KOPT-K1 (cell line): ENCODE measurements around the gene MBOAT7.
"Not testable (repeated sequence)": the region's sequence is repeated elsewhere in the genome, so short reads cannot be mapped to it uniquely, and the experiment has no call there.

Source experiments
- H3K27ac ChIP-seq: fragments of 200-600 bp; sonication (generic); 2 replicates; pipeline ENCODE4 v1.5.1; 2016; ENCODE audit warnings: antibody characterized with exemption, mild to moderate bottlenecking, low read depth, low read length; ENCODE audit not compliant: poor library complexity, severe bottlenecking
- H3K36me3 ChIP-seq: fragments of 200-600 bp; sonication (generic); 2 replicates; pipeline ENCODE4 v1.5.1; 2017; ENCODE audit warnings: antibody characterized with exemption, mild to moderate bottlenecking, low read length, moderate library complexity; ENCODE audit not compliant: insufficient read depth
- H3K9me3 ChIP-seq: fragments of 200-600 bp; sonication (generic); 2 replicates; pipeline ENCODE4 v1.5.1; 2017; ENCODE audit warnings: antibody characterized with exemption, low read length, mild to moderate bottlenecking; ENCODE audit not compliant: insufficient read depth, poor library complexity, severe bottlenecking

Gene MBOAT7

GRCh38 chr19:54217517-54218247 is 28.3 kb upstream of the MBOAT7 start:
- H3K36me3 ChIP-seq, H3K9me3 ChIP-seq, H3K27ac ChIP-seq: not testable (repeated sequence)

DNA sequence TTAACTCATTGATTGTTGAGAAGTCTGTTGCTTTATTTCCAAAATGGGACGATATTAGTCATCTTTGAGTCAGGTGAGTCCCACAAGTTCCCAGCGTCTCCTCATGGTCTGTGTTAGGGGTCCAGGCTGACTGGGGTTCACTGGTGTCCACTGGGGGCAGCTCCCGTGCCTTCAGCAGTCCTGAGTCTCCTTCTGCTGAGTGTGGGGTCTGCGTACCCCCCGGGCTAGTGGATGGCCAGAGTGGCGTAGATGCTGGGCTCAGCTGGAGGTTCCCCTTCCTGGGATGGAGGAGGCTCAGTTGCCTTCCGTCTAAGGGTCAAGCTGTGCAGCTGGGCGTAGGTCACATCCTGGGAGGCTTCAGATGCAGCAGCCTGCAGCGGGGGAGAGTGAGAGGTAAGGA is 27.5 kb upstream of the MBOAT7 start:
- Histone ChIP-seq H3K36me3 (no peaks in the 10 kb centered on the region), H3K27ac (no peak overlapping the region)

DNA sequence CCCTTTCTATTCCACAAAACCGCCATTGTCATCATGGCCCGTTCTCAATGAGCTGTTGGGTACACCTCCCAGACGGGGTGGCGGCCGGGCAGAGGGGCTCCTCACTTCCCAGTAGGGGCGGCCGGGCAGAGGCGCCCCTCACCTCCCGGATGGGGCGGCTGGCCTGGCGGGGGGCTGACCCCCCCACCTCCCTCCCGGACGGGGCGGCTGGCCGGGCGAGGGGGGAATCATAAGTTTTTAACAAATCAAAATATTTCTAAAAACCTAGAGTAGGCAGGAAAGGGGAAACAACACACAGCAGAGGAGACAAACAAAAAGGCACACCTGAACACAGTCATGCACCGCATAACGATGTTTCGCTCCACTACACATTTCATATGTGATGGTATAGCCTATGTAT is 25.4 kb upstream of the MBOAT7 start:
- not testable (repeated sequence) for H3K36me3 ChIP-seq, H3K27ac ChIP-seq, H3K9me3 ChIP-seq

More for the DNA sequence above, 27.5 kb upstream of the MBOAT7 start:
- no peaks in the 10 kb centered on the region for H3K9me3 ChIP-seq

DNA sequence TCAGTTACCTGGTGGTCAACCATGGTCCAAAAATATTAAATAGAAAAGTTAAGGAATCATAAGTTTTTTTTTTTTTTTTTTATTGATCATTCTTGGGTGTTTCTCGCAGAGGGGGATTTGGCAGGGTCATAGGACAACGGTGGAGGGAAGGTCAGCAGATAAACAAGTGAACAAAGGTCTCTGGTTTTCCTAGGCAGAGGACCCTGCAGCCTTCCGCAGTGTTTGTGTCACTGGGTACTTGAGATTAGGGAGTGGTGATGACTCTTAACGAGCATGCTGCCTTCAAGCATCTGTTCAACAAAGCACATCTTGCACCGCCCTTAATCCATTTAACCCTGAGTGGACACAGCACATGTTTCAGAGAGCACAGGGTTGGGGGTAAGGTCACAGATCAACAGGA is 24.8 kb upstream of the MBOAT7 start:
- not testable (repeated sequence) for H3K36me3 ChIP-seq, H3K27ac ChIP-seq, H3K9me3 ChIP-seq

GRCh38 chr19:54211235-54211634 is 21.9 kb upstream of the MBOAT7 start:
- H3K9me3 ChIP-seq = no peaks in the 10 kb centered on the region
- H3K36me3 ChIP-seq = peaks cover 31% of the 10 kb centered on the region

DNA sequence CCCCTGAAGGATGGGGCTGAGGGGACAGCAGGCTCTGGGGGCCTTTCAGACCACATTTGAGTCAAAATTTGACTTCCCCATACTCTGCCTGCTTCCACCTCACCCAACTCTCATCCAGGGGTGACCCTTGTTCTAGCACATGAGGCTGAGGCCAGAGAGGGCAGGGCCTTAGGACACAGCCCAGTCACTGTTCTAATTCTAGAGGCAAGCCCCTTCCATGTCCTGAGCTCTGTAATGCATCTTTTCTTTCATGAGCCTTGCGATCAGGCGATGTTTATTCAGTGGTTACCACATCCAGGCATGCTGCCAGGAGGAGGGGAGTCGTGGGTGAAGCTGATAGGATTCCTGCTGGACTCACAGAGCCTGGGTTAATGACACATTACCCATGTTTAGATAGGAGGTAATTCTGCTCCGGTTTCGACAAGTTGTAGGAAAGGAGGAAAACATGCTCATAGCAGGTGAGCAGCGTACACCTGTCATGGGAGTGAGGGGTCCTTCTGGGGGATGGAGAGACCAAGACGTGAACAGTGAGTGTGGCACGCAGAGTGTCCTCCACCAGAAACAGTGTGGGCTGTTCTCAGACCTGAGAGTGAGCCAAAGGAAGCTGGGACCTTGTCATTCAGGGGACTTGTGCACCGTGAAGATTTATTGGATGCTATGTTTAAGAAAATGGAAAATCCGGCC is 20.6 kb upstream of the MBOAT7 start:
- Histone ChIP-seq H3K27ac (no peak overlapping the region), H3K36me3 (peaks cover 44% of the 10 kb centered on the region), H3K9me3 (no peaks in the 10 kb centered on the region)

More at GRCh38 chr19:54211235-54211634, 21.9 kb upstream of the MBOAT7 start:
- no peak overlapping the region for H3K27ac ChIP-seq

DNA sequence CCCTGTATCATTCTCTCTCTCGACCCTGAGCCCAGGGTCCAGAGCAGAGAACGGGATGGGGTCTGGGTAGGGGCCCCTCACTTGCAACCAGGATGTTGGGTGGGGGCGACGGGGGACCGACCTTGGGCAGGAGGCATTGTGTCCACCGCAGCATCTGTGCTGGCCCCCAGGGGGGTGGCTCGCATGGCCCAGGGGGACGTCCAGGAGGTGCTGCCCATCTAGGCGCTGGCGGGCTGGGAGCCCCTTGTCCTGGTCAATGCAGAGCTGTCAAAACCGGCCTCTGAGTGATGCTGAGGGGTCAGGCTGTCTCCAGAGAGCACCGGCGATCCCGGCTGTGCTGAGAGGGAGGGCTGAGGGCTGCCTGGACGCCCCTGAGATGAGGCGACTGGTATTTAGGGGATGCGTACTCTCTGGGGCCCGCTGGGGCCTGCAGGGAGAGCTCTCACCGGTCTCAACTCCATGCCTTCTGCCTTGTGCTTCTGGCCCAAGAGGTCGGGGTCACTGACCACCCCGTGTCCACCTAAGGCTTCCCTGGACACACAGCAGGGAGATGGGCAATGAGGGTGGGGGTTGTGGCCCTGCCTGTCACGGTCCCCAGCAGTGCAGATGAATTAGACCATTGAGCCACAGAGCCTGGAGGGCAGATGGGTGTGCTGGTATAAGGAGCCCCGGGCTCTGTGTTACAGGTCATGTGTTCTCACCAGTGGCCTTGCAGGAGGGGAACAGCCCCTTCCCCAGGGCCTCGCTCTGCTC is 19.9 kb upstream of the MBOAT7 start:
- Histone ChIP-seq H3K9me3 (no peaks in the 10 kb centered on the region), H3K36me3 (peaks cover 51% of the 10 kb centered on the region), H3K27ac (no peak overlapping the region)

- peaks cover 56% of the 10 kb centered on the region for H3K36me3 ChIP-seq
Measured at GRCh38 chr19:54208784-54209057, 19.3 kb upstream of the MBOAT7 start.

GRCh38 chr19:54207983-54208783 is 18.8 kb upstream of the MBOAT7 start:
- no peak overlapping the region for H3K27ac ChIP-seq
- H3K36me3 ChIP-seq = peaks cover 61% of the 10 kb centered on the region
- no peaks in the 10 kb centered on the region for H3K9me3 ChIP-seq

More at GRCh38 chr19:54208784-54209057, 19.3 kb upstream of the MBOAT7 start:
- no peaks in the 10 kb centered on the region for H3K9me3 ChIP-seq
- H3K27ac ChIP-seq = no peak overlapping the region

DNA sequence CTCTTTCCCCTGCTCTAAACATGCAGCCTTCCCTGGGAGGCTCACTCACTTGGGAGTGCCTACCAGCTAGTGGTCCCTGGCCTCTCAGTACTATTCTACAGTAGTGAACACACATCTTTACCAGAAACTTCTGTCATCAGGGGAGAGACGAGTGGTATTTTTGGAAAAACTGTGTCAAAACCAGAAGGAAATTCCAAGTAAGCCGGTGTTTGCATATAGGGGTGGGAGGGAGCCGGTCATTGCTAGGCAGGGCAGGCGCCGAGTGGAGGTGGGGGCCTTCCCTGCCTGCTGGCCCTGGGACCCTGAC is 18.2 kb upstream of the MBOAT7 start:
- Histone ChIP-seq H3K9me3 (no peaks in the 10 kb centered on the region), H3K36me3 (peaks cover 67% of the 10 kb centered on the region), H3K27ac (no peak overlapping the region)

DNA sequence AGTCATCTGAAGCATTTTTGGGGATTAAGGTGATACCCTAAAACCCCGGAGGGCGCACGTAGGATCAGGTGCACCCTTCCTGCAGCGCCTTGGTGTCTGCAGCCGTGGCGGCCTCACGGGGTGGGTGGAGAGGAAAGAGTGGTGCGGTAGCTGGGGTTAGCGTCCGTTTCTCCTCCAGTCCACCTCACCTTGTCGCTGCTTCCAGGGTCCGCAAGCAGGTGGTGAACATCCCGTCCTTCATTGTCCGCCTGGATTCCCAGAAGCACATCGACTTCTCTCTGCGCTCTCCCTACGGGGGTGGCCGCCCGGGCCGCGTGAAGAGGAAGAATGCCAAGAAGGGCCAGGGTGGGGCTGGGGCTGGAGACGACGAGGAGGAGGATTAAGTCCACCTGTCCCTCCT is 17.8 kb upstream of the MBOAT7 start:
- not testable (repeated sequence) for H3K27ac ChIP-seq, H3K9me3 ChIP-seq
- peaks cover 71% of the 10 kb centered on the region for H3K36me3 ChIP-seq

- Histone ChIP-seq H3K36me3 (peaks cover 75% of the 10 kb centered on the region), H3K27ac (no peak overlapping the region), H3K9me3 (no peaks in the 10 kb centered on the region)
Measured at GRCh38 chr19:54206831-54207177, 17.4 kb upstream of the MBOAT7 start.

- no peak overlapping the region for H3K27ac ChIP-seq
- H3K9me3 ChIP-seq = no peaks in the 10 kb centered on the region
- peaks cover 81% of the 10 kb centered on the region for H3K36me3 ChIP-seq
Measured at GRCh38 chr19:54206030-54206830, 16.9 kb upstream of the MBOAT7 start.

DNA sequence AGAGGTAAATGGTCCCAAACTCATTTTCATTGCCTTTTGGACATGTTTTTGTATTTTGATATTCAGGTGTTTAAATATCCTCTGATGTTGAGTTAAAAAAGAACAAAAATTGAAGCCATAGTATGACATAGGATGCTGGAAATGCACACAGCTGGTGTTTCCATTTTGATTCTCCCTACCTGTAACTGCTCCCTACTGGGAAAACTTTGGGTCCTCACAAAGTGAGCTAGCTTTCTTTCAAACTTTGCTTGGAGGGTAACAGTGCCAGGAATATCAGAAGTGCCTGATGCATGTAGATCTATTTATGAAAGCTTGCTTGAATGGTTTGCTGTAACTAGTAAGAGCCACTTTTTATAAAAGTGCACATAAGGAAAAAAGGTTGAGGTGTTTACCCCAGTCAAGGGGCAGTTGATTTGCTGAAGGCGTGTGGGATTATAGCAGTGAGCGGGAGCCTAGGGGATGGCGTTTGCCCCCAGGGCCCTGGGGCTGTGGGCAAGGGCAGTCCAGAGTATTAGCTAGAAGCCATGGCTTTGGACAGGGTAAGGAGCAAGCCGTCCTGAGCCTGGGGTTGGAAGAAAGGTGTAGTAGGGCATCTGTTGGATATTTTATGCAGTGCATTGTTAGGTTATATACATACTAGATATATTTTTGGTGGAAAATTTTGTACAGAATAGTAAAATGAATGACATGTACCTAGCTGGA is 15.5 kb upstream of the MBOAT7 start:
- Histone ChIP-seq H3K9me3 (no peaks in the 10 kb centered on the region), H3K36me3 (peaks cover 83% of the 10 kb centered on the region), H3K27ac (no peak overlapping the region)
